HG03571 (cell line): ENCODE data around the gene GPSM1.
"Not testable (repeated sequence)": the region's sequence is repeated elsewhere in the genome, so short reads cannot be mapped to it uniquely, and the experiment has no call there.

Experiments
- ATAC-seq: cut with Tn5 transposase; IDR thresholded peaks from one replicate; pipeline ENCODE4 v1.9.1; 2021; ENCODE audit not compliant: unreplicated experiment

The GPSM1 gene

DNA sequence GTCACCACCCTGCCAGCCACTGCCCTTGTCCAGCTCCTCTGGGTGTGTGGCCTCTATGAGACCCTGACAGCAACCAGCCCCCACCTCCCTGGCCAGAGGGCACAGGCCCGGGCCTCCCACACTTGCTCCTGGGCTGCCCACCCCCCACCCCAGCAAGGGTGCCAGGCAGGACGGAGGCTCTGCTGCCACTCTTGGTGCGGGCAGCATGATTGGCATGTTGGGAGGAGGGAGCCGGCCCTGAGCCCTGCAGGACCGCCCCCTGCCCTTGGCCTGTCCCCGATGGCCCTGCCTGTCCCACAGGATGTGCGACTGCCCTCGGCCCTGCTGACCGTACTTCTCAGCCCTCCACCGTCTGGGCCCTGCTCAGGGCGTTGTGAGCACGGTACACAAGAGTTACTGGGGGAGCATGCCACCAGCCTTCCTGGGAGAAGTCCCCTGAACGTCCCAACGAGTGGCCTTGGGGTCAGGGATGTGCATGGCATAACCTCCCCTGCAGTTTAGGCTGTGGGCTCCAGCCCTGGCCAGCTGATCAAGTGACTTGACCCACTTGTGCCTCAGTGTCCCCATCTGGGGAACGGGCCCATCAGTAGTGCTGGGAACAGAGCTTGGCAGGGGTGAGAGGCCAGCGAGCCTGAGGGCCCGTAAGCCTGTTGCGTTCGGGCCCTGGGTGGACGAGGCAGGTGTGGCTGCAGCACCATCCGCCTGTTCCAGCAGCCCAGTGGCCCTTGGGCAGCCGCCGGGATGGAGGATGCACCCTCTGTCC, 16.0 kb downstream of the GPSM1 start:
- ATAC-seq: no peak

DNA sequence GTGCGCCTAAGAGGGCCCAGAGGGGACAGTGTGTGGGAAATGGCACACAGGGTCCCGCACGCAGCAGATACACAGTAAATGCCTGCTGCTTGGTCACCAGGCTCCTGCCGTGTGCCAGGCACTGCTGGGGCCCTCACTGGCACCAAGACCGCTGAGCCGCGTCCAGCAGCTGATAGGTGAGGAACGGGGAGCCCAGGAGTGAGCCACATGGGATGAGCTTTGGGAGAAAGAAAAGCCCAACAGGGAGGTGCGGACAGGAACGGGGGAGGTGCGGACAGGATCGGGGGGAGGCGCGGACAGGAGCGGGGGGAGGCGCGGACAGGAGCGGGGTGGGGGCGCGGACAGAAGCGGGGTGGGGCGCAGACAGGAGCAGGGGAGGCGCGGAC, 16.5 kb downstream of the GPSM1 start:
- ATAC-seq: no peak

DNA sequence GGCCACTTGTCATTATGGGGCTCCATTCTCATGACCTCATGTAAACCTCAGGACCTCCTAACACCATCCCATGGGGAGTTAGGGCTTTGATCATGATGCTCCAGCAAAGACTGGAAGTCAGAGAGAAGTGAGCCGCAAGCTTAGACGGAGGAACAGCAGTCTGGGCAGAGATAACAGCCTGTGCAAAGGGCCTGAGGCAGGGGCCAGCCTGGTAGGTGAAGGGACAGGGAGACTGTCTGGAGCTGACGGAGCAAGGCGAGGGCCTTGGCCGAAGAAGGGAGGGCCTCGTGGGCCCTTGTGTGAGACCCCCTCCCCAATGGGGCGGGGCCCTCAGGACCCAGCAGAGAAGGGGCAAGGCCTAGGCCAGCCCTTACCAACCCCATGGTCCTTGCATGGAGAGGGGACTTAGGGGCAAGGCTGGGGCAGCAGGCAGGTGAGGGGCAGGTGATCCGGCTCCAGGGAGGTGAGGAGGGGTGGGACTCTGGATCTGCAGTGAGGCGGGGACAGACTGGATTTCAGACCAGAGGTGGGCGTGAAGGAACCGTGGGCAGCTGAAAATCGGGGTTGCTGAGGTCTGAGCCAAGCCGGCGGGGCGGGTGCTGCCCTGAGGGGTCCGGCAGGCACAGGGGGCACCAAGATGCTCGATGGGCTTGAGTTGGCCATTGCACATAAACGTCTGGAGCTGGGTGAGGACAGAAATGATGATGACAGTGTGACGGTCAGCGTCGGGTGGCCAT, 17.4 kb downstream of the GPSM1 start:
- no peak for ATAC-seq

DNA sequence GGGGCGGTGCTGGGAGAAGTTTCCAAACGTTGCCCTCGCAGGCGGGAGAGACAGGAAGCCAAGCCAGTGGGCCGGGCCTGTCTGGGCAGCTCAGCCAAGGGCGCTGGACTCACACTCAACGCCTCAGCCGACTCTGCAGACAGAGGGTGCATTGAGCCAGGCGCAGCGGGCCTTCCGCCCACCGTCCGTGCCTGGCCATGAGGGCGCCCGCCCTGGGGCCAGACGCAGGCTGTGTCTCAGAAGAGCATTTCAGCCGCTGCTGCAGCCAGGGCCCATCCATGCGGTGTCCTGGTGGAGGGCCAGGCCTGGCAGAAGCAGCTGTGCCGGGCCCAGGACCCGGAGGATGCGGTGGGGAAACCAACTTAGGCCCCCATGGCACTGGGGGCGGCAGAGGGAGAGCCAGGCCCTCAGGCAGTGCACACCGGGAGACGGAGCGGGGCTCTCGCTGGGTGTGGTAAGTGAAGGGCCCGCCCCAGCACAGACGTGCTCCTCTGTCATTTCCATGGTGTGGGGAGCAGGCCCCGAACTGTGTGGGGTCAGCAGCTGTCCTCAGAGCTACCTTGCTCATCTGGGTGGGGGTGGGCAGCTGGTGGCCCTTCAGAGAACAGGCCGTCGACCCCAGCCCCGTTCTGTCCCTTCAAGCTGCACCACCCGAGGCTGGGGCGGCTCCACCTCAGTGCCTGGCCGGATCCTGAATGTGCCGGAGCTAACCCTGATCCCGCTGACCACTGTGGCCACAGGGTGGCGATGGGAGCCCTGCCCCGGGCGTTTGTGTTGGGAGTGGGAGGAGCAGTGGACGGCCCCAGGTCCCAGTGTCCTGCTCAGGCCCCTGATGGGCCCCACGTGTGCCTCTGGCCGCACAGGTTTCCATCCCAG, 18.2 kb downstream of the GPSM1 start:
- no peak for ATAC-seq

DNA sequence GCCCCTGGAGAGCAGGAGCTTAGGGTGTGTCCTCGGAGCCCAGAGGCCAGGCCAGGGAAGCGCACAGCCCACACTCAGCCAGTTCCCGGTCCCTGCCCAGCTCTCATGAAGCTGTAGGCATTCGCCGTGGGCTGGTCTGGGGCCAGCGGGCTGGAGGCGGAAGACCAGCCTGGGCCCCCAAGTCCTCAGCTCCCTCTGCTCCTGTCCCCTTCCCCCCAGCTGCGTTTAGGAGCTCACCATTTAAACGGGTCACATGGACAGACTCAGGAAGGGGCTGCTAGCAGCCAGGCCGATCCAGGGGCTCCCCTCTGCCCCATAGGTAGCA, 18.8 kb downstream of the GPSM1 start:
- ATAC-seq: no peak

DNA sequence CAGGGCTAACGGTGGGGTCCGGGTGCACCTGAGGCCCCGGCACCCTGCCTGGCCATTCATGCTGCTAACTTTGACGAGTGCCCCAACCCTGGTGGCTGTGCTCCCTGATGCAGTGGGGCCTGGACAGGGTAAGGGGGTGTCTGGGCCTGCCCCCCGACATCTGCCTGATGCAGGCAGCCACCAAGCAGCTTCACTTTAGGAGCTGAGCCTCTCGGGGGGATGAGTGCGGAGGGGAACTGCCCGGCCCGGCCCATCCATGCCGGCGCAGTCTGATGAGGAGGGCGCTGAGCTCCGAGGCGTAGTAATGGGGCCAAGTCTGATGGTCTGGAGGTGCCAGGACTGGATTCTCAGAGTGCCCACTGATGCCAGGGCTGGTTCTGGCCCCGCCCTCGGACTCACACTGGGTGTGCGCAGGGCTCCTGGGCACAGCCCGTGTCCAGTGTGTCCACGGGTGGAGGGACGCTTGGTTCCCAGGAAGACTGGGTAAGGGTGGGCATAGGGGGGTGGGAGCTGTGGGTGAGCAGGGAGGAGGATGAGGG, 19.7 kb downstream of the GPSM1 start:
- ATAC-seq: no peak

DNA sequence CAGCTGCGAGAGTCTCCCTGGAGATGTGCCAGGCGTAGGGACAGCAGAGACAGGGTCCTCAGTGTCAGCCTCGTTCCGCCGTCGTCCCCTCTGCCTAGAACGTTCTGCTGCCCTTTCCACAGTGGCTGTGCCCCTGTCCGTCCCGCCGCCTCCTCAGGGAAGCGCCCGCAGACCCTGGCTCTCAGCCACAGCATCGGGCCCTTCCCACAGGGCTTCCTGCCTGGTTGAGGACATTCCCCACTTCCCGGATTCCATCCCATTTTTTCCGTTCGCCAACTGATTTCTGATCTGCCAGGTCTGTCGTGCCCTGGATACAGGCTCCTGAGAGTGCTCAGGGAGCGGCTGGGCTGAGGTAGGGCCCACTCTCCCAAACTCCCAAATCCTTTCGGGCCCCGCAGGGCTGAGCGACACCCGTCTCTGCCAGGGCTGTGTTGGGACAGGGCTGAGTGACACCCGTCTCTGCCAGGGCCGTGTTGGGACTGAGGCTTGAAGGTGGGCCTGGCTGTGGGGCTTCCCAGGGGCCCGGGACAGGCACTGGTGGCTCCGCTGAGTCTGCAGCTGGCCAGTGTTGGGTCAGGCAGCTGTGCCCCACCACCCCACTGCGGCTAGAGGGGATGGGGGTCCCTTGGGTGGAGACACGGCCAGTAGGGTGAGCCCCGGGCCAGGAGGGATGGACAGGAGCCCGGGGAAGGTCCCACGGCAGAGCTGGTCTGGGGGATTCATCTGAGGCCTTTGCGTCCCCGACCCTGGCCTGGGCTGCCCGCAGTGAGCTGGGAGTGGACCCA, 20.3 kb downstream of the GPSM1 start:
- no peak for ATAC-seq

DNA sequence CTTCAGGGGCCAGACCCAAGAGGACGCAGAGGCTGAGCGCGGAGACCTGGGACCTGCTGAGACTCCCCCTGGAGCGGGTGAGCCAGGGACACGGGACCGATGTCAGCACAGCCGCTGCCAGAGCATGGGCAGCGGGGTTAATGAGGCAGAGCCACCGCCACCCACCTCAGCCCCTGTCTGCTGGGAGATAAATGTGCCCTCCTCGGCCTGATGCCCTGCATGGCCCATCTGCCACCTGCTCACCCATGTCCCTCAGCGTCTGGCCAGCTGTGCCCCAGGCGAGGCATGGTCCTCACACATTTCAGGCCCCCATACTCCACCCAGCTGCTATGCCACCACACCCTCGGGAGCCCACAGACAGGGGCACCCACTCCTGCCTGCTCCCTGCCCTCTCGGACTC, 21.4 kb downstream of the GPSM1 start:
- ATAC-seq: no peak

DNA sequence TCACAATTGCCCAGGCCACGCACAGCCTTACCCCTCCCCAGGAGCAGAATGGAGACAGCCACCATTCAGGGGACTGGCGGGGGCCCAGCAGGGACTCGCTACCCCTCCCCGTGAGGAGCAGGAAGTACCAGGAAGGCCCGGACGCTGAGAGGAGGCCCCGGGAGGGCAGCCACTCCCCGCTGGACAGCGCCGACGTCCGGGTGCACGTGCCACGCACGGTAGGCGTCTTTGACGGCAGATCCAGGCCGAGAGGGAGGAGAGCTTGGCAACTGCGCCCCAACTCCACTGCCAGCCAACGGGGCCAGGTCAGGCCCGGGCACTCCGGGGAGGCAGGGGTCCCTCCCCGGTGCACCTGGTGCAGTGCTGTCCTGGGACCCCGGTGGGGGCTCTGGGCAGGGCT, 22.2 kb downstream of the GPSM1 start:
- no peak for ATAC-seq

DNA sequence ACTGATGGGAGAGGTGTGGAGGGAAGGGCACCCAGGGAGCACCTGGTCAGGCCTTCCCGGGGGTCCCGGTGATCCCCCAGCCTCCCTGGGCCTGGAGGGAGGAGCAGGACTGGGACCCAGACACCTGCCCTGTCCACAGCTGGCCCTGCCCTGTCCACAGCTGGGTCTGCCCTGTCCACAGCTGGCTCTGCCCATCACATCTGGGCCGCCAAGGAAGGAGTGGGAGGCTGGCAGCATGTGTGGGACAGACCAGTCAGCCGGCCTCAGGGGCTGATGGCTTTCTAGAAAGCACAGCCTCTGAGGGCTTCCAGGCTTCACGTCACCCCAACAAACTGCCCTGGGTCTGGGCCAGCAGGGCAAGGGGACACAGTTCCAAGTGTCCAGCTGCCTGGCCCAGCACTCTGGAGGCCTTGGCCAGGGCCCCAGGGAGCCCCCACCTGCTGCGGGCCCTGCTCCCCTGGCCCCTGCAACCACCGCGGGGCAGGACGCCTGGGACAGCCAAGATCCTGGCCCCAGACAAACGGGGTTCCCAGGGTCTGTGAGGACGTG, 24.0 kb downstream of the GPSM1 start:
- no peak for ATAC-seq

DNA sequence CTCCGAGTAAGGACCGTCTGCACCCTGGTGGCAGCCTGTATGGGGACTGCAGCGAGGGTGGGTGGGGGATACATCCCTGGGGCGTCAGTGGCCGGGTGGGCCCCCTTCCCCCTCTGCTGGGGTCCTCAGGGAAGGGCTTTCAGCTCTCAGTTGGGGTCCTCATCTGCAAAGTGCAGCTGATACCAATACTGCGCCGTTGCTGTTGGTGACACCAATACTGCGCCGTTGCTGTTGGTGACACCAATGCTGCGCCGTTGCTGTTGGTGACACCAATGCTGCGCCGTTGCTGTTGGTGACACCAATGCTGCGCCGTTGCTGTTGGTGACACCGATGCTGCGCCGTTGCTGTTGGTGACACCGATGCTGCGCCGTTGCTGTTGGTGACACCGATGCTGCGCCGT, 24.5 kb downstream of the GPSM1 start:
- not testable (repeated sequence) for ATAC-seq

DNA sequence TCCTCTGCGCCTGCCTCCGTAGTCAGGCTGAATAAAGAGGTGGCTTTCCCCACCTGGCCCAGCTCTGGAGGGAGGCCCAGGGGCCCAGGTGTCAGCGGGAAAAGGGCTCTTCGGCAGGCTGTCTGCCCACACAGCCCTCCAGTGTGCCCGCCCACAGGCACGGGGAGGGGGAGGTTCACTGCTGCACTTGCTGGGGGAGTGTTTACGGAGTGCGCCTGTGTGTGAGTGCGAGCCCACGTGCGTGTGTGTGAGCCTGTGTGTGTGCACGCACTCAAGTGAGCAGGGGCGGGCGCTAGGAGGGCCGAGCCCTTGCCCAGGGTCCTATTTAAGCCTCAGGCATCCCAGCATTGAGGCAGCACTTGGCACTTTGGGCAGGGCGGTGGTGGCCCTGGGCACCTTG, 25.3 kb downstream of the GPSM1 start:
- ATAC-seq: no peak

DNA sequence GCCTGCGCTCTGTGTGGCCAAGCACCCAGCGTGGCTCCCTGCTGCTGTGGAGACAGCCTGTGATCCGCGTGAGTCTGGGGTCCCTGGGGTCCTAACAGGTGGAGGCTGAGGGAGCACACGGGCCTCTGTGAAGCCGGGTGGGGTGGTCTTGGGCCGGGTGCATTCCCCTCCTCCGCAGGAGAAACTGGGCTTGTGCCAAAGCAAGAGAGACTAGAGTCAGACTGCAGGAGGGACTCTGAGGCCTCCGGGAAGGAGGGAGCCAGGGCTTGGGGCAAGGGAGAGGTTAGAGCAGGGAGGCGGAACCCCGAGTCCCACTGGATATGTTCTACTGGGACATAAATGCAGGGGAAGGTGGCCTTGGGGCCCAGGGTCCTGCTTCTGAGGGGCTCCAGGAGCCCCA, 25.7 kb downstream of the GPSM1 start:
- ATAC-seq: no peak

DNA sequence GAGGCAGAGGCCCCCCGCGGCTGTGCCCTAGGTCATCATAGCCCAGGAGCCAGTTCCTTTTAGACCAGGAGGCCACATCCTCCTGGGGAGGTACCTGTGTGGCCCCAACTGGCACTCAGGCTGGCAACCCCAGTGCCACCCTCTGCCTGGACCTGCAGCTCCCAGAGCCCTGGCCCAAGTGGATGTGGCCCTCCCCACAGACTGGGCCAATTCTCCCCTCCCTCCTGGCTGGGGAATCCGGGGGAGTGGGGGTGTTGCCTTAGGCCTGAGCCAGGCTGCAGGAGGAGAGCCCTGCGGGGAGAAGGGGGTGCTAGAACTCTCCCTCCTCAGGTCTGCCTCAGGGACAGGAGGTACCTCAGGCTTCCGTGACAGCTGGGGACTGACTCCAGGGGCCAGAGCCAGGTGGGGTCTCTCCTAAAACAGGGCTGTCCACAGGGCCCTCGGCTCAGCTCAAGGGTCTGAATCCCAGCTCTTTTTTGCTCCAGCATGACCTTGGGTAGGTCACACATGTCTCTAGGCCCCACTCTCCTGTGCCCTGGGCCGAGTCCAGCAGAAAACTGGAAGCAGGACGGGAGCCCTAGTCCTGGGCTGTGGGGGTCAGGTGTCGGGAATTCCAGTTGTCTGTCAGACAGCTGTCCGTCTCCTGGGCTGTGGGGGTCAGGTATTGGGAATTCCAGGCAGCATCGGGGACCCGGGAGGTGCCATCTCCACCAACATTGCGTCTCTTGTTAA, 26.6 kb downstream of the GPSM1 start:
- no peak for ATAC-seq

DNA sequence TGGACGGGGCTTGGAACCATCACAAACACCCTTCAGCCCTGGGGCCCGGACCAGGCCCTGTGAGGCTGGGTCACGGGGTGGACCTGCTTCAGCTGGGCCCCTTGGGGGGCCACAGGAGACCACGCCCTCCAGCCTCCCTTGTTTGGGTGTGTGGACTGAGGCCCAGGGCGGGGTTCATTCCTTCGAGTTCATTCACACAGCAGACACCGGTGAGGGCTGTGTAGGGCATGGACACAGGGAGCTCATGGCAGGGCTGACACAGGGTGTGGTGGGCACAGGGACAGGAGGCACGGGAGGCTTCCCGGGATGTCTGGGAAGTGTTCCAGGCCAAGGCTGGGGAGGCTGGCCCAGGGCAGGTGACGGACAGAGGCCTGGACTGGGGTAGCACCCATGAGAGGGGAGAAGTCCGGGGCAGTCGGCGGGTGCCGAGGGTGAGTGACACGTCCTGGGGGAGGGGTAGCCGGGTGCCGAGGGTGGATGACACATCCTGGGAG, 27.3 kb downstream of the GPSM1 start:
- ATAC-seq: no peak

DNA sequence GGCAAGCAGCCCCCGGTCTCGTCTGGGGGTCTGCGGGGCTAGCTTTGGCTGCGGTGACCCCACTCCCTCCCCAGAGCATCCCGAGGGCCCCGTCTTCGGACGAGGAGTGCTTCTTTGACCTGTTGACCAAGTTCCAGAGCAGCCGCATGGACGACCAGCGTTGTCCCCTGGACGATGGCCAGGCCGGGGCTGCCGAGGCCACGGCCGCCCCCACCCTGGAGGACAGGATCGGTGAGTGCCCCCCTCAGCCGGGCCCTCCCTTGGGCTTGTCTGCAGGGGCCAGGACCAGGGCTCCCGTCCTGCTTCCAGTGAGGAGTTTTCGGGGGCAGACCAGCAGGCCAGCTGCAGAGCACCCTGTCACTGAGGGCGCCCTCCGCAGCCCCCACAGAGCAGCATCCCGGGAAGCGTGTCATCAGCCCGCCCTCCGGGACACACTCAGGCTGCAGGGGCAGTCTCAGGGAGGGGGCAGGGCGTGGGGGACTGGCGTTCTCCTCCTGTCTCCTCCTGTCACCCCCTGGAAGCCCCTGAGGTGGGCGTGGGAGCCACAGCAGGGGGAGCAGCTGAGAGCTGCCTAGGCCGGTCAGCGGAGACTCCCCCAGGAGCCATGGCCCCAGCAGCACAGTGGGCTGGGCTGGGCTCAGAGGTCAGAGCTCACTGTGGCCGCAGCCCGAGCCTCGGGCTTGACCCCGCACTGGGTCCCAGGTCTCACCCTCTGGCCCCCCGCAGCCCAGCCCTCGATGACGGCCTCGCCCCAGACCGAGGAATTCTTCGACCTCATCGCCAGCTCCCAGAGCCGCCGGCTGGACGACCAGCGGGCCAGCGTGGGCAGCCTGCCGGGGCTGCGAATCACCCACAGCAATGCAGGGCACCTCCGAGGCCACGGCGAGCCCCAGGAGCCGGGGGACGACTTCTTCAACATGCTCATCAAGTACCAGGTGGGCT, 28.5 kb downstream of the GPSM1 start:
- ATAC-seq: no peak

DNA sequence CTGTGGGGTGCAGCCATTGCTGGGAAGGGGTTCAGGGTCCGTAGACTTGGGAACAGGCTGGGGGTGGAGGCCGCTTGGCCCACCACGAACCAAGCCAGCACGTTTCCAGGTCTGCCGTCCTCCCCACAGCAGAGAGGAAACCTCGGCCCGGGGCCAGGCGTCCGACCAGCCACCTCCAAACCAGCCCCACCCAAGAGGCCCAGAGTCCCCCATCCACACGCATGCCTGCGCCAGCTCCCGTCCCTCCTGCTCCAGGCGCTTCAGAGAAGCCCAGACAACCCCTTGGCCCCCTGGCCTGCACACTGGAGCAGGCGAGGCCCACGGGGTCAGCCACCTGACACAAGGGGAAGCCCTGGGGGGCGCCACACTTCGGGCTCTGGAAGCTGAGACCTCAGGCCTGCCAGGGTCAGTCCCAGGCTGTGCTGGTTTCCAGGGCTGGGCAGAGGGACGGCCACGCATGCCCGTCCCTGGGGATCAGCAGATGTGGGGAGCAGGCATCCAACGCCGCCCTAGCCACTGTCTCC, 29.9 kb downstream of the GPSM1 start:
- no peak for ATAC-seq

DNA sequence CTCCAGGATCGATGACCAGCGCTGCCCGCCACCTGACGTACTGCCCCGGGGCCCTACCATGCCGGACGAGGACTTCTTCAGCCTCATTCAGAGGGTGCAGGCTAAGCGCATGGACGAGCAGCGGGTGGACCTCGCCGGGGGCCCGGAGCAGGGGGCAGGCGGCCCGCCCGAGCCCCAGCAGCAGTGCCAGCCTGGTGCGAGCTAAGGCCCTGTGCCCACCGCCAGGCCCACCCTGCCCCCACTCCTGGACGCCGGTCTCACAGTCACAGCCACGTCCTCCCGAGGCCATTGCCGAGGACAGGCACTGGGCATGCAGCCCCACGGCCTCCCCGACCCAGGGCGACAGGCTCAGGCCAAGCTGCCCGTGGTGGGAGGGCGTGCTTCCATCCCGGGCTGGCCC, 30.7 kb downstream of the GPSM1 start:
- no peak for ATAC-seq
